HG02798 (cell line): ENCODE data around the gene KBTBD13.
A peak's percentile ranks its signal among the peaks of the same experiment; 100 is the strongest.

Experiments
- ATAC-seq: cut with Tn5 transposase; IDR thresholded peaks from one replicate; pipeline ENCODE4 v1.9.1; 2021; ENCODE audit warnings: mild to moderate bottlenecking; ENCODE audit not compliant: unreplicated experiment, poor library complexity

The KBTBD13 gene

DNA sequence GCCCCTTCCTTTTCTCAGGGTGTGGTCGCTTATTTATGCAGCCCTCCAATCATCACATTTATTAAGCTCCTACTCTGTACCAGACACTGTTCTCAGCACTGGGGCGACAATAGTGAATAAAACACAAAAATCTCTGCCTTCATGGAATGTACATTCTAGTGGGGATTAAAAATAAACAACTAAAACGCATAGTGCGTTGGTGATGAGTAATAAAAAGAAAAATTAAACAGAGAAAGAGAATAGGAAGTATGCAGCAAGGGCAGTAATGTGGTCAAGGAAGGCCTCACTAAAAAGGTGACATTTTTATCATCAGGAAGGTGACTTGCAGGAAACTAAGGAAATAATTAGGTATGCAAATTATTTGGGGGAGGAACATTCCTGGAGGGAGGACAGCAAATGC lies 26.3 kb upstream of the KBTBD13 start:
- ATAC-seq: no peak

DNA sequence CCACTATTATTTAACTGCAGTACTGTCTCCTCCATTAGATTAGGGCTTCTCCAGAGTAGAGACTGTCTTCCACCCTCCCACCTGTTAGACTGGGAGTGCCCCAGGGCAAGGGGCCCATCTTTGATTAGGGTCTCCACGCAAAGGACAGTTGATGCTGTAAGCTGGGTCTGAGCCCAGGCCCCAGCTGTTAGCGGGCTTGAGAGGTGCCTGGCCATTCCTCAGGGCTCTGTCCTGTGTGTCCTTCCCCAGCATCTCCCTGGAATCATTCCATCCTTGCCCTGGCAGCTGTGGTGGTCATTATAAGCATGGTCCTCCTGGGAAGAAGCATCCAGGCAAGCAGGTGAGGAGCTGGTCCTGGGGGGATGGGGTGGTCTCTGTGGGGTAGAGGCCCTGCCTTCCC lies 25.3 kb upstream of the KBTBD13 start:
- no peak for ATAC-seq

DNA sequence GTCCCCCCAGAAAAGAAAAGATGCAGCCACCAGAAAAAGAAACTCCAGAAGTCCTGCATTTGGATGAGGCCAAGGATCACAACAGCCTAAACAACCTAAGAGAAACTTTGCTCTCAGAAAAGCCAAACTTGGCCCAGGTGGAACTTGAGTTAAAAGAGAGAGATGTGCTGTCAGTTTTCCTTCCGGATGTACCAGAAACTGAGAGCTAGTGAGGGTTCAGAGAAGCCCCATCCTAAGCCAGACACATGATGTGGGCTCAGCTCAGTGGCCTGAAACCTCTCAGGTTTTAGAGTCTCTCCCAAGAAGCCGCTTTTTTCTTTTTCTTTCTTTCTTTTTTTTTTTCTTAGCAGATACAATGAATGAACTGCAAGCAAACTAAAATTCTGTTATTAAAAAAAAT lies 23.6 kb upstream of the KBTBD13 start:
- no peak for ATAC-seq

DNA sequence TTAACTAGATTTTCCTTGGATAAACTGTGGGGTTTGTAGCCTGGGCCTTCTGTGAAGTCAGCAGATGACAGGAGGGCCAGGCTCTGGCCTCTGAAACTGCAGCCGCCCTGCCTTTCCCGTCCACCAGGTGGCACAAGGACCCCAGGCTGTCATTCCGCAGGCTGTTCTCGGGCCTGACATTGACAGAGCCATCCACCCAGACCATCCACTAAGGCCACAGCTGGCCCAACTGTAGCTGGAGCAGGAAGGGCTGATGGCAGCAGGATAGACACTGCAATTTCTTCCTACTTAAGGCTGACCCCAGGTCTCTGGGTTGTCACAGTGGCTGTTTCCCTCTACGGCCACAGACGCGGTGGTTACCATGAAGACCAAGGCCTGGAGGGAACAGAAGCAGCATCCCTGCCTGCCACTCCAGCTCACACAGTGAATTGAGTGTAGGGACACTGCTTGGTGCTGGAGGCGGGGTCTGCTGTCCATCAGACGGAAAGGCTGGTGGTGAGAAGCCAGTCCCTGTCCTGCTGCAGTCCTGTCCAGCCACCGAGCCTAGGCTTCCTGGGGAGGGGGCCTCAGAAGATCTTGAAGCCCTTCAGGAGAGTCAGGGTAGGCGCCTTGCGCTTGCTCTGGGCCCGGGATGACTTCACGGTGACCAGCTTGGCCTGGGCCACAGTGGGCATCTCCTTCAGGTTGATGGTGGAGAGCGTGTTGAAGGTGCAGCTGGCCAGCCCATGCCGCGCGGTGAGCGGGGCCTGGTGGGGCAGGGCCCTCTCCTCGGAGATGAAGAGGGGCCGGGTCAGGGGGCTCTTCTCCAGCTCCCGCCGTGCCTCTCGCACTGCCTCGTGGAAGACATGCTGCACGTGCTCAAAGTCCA lies 22.0 kb upstream of the KBTBD13 start:
- ATAC-seq: peak; percentile 61

DNA sequence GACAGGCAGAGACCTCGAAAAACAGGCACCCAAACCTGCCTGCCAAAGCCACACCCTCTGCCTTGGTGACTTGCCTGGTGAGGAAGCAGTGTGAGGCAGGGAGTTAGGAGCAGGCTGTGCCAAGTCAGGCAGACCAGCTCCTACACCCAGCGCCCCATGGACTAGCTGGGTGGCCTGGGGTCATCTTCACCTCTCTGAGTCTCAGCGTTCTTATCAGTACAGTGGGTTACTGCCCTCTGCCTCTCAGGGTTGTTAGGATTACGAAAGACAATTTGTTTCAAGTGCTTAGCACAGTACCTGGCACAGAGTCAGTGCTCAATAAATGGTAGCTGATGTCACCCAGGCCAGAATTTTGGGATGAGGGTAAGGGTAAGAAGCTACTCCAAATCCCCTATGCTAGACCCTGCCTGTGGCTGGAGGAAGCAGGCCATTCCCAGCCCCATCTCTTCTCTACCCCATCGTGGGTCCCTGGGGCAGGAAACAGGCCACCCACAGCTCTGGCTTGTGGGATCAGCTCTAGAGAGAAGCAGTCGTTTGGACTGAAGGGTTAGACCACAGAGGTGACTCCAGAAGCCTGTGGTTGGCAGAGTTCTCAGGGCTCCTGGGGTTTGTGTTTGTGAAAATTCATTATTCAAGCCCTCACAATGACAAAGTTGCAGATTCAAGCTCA lies 21.2 kb upstream of the KBTBD13 start:
- ATAC-seq: no peak

DNA sequence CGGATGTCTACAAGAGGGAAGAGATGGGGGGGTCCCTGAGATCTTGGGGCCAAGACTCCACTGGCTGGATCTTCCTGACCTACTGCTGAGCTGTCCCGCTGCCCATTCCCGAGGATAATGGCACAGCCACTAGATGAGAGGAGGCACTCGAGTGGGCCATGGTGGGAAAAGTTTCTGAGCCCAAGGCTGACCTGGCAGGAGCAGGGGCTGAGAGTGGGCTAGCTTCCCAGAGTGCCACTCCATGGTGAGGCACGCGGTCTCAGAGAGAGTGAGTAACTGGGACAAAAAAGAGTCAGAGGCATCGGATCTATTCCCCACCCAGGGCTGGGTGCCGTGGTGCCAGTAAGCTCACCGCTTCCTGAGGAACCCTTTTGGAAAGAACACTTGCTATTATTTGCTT lies 20.4 kb upstream of the KBTBD13 start:
- no peak for ATAC-seq

DNA sequence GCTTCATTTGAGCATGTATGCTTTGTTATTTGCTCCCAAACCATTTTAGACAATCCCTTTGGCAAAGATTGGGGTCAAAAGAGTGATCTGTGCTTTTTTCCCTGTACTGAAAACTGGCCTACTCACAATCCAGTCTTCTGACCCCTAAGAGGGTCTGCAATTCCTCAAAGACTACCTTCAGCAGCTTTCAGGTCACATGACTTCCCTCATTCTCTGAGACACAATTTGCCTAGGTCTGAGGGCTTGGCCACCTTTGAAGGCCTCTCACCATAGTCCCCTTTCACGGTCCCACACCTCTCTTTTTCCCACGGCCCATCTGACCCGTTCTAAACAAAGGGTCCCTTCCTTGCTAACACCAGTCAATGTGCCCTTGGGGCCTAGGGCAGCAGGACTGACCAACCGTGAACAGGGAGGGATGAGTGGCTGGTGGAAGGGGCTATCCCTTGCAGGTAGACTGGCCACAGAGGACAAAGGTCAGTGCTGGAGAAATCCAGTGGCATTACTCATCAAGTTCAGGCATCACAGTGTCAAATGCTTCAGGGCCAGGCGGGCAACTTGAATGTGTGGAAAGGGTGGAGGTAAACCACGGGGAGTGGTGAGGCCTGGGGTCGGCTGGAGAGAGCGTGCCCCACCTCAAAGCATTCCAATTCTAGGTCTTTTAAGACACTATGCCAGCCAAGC lies 19.5 kb upstream of the KBTBD13 start:
- ATAC-seq: no peak

DNA sequence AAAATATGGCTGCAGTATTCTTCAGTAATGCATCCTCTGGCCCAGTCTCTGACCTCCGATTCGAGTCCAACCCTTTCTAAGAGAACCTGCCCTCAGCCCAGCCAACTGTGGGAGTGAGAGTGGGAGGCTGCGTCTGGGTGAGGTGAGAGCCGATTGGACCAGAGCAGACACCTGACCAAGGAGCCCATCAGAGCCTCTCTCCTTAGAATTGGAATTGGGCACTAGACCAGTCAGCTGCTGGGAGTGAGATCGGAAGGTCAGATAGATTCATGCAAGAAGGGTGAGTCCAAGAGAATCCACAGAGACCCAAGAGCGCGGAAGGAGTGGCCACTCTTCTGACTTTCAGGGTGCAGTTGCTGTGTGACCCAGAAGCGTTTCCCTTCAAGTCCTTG lies 19.0 kb upstream of the KBTBD13 start:
- no peak for ATAC-seq

DNA sequence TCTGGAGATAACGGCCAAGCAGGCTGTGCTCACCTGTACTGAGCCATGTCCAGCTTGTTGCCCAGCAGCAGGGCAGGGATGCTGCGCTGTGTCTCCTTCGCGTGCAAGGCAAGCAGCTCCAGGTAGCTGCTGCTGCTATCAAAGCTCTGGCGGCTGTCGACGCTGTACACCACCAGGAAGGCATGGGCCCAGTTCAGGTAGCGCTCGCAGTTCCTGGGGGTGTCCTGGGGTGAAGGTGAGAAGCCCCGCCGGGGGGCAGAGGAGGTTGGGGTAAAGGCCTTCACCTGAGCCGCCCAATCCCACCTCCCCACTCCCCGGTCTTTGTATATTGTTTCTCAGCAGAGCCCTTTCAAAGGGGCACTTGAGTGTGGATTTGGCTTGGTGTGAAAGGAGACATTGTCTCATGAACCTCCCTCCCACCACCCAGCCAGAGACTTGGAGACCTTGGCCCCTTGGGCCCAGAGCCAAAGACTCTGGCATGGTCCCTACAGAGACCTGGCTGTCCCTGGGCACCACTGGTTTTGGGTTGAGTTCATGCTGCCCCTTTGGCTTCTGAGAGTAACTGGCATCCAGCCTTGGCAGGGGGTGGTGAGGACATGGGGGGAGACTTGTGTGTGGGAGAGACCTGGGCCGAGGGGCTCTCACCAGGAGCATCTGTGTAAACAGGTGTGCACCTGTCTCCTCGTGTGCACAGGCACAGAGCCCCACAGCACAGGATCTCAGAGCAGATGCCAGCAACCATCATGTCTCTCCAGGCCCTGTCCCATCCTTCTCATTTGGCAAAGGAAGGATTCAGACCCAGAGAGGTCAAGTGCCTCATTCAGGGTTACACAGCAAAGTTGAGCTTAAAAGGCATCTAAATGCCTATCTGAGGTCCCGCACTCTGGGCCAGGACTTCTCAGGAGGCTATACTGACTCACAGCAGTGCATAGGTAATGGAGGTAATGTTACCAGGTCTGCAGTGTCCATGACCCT lies 17.9 kb upstream of the KBTBD13 start:
- no peak for ATAC-seq

DNA sequence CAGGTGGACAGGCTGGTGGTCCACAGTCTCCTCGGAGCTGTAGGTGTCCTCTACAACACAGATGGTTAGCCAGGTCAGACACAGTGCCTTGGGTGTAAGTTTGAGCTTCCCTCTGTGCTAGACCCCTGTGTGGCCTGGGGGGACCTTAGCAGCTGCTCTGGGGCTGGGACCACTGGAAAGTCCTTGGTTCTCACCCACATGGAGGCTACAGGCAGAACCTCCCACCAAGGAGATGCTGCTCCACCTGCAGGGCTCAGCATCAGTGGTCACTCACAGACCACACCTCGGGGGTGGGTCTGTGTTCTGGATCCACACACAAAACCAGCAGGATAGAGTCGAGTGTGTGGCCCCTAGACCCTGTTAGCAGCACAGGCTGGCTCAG lies 17.2 kb upstream of the KBTBD13 start:
- no peak for ATAC-seq

DNA sequence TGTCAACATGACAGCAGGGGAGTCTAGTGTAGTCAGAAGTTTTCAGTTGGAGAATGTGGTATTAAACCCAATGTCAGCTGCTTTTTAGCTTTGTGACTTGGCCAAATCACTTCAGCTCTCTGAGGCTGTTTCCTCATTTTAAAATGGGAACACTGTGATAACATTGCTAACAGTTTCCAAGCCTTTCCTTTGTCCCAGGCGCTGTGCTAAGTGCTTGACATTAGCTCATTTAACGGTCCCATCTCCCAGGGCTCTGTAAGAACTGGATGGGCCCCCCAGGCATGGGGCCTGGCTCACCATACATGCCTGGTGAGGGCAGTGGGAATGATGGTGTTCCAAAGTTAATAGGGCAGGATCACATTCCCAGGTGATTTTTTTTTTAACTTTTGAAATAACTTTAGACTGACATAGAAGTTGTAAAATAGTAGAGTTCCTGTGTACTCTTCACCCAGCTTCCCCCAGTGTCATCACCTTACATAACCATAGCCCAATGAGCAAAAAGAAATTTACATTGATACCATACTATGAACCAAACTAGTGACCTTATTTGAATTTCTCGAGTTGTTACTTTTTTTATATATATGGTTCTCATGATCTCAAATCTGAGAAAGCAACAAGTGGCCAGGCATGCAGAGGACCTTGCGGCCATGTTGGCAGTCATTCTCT lies 16.5 kb upstream of the KBTBD13 start:
- no peak for ATAC-seq

DNA sequence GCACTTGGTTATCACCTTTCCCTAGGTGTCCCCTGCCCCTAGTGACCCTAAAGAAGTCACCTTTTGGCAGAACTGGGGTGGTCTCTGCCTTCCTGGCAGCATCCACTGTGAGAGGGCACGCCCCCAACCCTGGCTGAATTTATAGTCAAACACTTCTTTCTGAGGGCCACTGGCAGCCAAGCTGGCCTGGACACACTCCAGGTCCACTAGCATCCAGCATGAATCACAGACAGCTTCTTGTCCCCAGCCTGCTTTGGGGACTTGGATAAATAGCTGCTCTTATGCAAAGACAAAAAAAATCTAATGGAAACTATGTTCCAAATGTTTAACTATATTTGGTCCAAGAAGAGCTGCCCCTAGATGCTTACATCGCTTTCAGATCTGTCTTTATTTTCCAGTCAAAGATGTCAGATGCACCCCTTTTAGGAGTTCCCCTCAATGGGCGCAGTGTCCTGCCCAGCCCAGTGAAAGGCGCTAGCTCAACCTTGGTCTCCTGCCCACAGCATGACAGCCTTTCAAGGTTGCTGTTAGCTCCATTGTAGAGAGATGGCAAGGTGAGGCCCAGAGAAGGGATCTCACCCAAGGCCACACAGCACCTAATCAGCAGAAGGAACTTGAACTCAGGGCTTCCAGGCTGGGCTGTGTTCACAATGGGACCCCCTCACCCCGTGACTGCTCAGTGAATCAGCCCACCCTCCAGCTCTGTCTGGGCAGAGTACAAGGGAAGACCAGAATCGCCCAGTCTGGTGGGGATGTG lies 15.7 kb upstream of the KBTBD13 start:
- no peak for ATAC-seq

DNA sequence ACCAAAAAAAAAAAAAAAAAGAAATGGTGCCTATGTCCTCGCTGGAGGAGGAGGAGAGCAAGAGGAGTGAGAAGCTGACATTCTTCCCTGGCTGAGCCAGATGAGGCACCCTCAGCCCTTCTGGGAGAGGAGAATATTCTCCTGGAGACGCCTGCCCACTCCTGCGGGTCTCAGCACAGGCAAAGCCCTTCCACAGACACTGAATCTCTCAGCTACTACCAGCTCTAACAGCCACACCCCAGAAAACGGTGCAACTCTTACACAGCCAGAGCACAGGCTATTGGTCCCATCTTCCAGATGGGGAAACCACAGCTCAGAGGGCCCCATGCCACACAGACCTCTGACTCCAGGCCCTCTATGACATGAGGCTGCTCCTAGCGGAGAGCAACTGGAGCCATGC lies 14.5 kb upstream of the KBTBD13 start:
- no peak for ATAC-seq

DNA sequence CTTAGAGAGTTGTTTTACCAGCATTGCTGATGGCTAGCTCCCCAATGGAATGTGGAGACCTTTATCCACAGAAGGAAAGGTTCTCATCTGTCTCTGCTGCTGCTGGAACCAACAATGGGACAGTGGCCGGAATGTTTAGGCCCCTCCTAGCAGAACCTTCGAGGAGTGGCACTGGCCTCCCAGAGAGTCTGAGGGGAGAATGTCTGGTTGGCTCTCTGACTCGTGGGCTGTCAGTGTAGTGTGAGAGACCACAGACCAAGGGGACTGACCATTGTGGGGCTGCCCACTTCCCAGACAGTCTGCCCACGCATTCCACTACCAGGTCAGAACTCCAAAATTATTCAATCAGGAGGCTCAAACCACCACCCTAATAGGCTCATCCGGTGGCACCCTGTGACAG lies 13.8 kb upstream of the KBTBD13 start:
- no peak for ATAC-seq

DNA sequence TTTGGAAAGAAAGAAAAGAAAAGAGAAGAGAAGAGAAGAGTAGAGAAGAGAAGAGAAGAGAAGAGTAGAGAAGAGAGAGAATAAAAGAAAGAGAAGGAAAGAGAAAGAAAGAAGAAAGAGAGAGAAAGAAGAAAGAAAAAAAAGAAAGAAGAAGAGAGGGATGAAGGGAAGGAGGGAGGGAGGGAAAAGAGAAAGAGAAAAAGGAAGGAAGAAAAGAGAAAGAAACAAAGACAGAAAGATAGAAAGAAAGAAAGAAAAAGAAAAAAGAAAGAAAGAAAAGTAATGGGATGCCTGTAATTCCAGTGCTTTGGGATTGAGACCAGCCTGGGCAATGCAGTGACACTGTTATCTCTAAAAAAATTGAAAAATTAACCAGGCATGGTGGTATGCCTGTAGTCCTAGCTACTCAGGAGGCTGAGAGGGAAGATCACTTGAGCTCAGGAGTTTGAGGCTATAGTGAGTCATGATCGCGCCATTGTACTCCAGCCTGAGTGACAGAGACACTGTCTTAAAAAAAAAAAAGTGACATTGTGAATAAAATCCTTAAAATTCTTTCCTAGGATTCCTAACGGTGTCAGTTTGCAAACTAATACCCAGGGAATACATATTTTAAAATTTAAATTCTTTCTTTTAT lies 10.4 kb upstream of the KBTBD13 start:
- ATAC-seq: no peak

DNA sequence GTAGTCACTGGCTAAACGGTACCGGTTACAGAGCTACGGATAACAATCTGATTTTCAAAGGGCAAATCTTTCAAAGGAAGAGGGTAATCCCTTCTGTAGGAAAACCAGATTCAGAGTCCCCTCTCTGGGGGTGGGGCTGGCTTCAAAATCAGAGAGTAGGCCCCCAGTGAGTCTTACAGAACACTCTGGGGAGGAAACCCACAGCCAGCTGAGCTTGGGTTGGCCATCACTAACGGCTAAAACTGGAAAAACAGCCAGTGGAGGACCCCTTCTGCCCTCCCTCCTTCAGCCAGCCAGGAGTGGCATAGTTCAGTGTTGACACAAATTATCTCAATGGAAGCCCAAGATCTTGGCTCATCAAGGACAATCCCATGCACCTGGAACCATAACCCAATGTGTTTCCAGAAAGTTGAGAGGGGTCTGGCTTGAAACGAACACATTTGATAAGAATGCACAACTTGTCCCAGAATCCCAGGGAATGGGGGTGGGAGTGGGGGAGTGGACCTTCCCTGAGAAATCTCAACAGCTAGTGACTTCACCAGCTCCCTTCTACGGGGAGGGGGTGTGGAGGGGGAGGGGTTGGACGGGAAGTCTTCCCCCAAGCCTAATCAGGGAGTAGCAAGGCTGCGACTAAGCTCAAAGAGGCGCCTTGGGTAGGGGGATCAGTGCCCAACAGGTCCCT lies 9.8 kb upstream of the KBTBD13 start:
- ATAC-seq: no peak

DNA sequence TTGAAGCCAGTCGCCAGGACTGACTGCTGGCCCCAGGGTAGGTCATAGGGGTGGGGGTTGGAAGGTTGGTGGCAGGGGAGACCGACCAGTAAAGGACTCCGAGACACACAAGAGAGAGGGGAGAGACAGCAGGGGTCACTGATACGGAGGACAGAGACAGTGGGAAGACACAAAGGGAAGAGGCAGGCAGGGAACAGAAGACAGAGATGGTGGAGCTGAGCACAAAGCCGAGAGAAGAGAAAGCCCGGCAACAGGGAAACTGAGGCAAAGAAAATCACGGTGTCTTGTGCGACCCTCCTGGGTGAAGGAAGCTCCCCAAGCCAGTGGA lies 9.3 kb upstream of the KBTBD13 start:
- ATAC-seq: no peak
